Esophagus squamous epithelium (tissue), 4 donors: ENCODE results near the gene CCDC106.

Source experiments
- CTCF ChIP-seq, 6 experiments: fragments of 450-650 bp in 4 of 6; fragments of 200-600 bp in 2 of 6; sonication (generic) in 2 of 6; IDR thresholded peaks; one replicate each; pipeline ENCODE4 v1.5.1; 2016 to 2019; ENCODE audit warnings: antibody characterized with exemption in 6 of 6, mild to moderate bottlenecking in 4 of 6, moderate library complexity in 4 of 6
- POLR2A ChIP-seq, 4 donors: fragments of 450-650 bp; IDR thresholded peaks; one replicate each; pipeline ENCODE4 v1.6.1; 2017; ENCODE audit warnings: antibody characterized with exemption in 4 of 4, mild to moderate bottlenecking in 4 of 4, moderate library complexity in 3 of 4

- no peak for TF ChIP-seq CTCF (IDR thresholded peaks at IDR 0.05)
- no peak for TF ChIP-seq POLR2A (IDR thresholded peaks at IDR 0.05)
Observed at GRCh38 chr19:55600662-55601028, 47.4 kb upstream of the CCDC106 start.
